Gastrocnemius medialis (tissue), 4 donors: ENCODE data around the gene FGF19. TPM values are rescaled to one million over a fixed set of nuclear protein-coding genes. Genes with fewer than 3 reads are reported as not detected.

Experiments used
- ATAC-seq, 2 donors: fragments of 150-250 bp; one replicate each; pipeline ENCODE4 v1.9.1; 2016
- DNase-seq, 2 donors: peaks; one replicate each; pipeline ENCODE4 v3.0.0-alpha.2; 2019
- H3K27ac ChIP-seq, 4 donors: fragments of 200-600 bp; sonication (generic); 1 replicate in 1 of 4; 2 replicates in 3 of 4; pipeline ENCODE4 v1.5.1; 2016 to 2018; ENCODE audit warnings: mild to moderate bottlenecking in 2 of 4, moderate library complexity in 1 of 4
- H3K27me3 ChIP-seq, 3 donors: fragments of 200-600 bp; sonication (generic) in 2 of 3; 1 replicate in 1 of 3; 2 replicates in 2 of 3; pipeline versions ENCODE4 v1.5.1 to v1.6.0; 2016 to 2019; ENCODE audit warnings: mild to moderate bottlenecking in 1 of 3, moderate library complexity in 1 of 3
- H3K36me3 ChIP-seq, 2 donors: fragments of 200-600 bp; sonication (generic) in 1 of 2; one replicate each; pipeline ENCODE4 v1.5.1; 2017 to 2018
- H3K4me1 ChIP-seq, 2 donors: fragments of 200-600 bp; sonication (generic) in 1 of 2; one replicate each; pipeline ENCODE4 v1.5.1; 2016 to 2017; ENCODE audit warnings: mild to moderate bottlenecking in 2 of 2
- H3K4me3 ChIP-seq, 4 donors: fragments of 200-600 bp; sonication (generic) in 3 of 4; 1 replicate in 1 of 4; 2 replicates in 3 of 4; pipeline ENCODE4 v1.5.1; 2016 to 2019; ENCODE audit warnings: mild to moderate bottlenecking in 2 of 4
- H3K9me3 ChIP-seq, 3 donors: fragments of 200-600 bp; sonication (generic) in 2 of 3; 1 replicate in 1 of 3; 2 replicates in 2 of 3; pipeline ENCODE4 v1.5.1; 2016 to 2019
- POLR2A ChIP-seq, 2 donors: fragments of 450-650 bp; IDR thresholded peaks; one replicate each; pipeline ENCODE4 v1.6.1; 2017; ENCODE audit warnings: antibody characterized with exemption in 2 of 2, mild to moderate bottlenecking in 2 of 2, moderate library complexity in 2 of 2
- in situ Hi-C, 4 donors: fragments of 200-750 bp; cut with MboI; loops; one replicate each; pipeline versions ENCODE4 v1.15.0 to v1.8.0; 2017; ENCODE audit warnings: low sequenced_read_pairs in 4 of 4
- intact Hi-C: fragments of 100-400 bp; cut with DNase I; formaldehyde crosslinking; loops from one replicate; pipeline ENCODE4 v1.15.1; 2023; ENCODE audit warnings: low total_unique reads
- total RNA-seq, 4 donors: library from RNA; depleted of rRNA; stranded (reverse); fragments of >200 nt; gene quantifications; one replicate each; pipeline versions ENCODE4 v1.1.0 to v1.2.3, GENCODE V29; 2016
- TF ChIP-seq, protein P1 (sequence below), 5 experiments: fragments of 450-650 bp in 3 of 5; fragments of 200-600 bp in 2 of 5; sonication (generic) in 2 of 5; IDR thresholded peaks in 4 of 5; conservative IDR thresholded peaks in 1 of 5; 1 replicate in 4 of 5; 2 replicates in 1 of 5; pipeline ENCODE4 v1.5.1; 2016 to 2019; ENCODE audit warnings: antibody characterized with exemption in 5 of 5, mild to moderate bottlenecking in 3 of 5, moderate library complexity in 3 of 5

FGF19 gene
- total RNA-seq, 4 donors from 2014 or later: not detected

DNA sequence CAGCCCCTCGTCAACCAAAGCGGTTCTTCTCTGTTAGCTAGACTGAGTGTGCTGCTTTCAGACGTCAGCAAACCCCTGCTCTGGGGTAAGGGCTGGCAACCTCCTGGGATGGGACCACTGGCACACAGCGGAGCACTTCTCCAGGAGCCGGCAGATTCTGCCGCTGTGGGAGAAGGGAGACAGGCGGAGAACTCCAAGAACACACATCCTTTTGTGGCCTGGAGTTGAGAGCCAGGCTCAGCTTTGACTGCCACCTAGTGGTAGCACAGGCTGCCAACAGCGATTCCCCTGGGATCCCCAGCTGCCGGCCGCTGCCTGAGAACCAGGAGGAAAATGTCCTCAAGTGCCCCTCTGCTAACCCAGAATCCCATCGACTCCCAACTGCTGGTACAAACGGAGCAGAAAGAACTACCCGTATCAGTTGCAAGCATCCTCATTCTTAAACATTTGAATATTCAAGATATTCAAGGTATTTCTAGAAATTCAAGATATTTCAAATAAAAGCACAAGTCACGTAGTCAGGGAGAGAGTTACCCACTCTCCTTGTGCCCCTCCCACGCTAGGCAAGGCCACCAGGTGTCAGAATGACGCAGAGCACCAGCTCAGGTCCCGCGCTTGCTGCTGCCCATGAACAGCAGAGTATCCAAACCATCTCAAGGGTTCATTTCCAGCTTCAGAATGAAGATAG is 33.5 kb downstream of the FGF19 start:
- intact Hi-C loops: no loop called here
- Histone ChIP-seq H3K27me3 (no peaks in the 10 kb centered on the region), H3K9me3 (no peaks in the 10 kb centered on the region), H3K4me3 (no peak overlapping the region), H3K36me3 (peaks cover 0 to 25% of the 10 kb centered on the region in 2 donors), H3K4me1 (peaks cover 21 to 29% of the 10 kb centered on the region in 2 donors), H3K27ac (peak overlapping the region in 1 of 4 donors; percentile 20)
- DNase-seq (peak; percentile 58 to 80), ATAC-seq (peak; percentile 43 to 67)
- in situ Hi-C loops: loop anchor here in 1 of 4 donors (25.0 kb wide), 1 partner anchor 558 kb away; no protein-coding TSS in a partner anchor
- no peak for TF ChIP-seq POLR2A (IDR thresholded peaks at IDR 0.05)
- TF ChIP-seq, protein P1, sequence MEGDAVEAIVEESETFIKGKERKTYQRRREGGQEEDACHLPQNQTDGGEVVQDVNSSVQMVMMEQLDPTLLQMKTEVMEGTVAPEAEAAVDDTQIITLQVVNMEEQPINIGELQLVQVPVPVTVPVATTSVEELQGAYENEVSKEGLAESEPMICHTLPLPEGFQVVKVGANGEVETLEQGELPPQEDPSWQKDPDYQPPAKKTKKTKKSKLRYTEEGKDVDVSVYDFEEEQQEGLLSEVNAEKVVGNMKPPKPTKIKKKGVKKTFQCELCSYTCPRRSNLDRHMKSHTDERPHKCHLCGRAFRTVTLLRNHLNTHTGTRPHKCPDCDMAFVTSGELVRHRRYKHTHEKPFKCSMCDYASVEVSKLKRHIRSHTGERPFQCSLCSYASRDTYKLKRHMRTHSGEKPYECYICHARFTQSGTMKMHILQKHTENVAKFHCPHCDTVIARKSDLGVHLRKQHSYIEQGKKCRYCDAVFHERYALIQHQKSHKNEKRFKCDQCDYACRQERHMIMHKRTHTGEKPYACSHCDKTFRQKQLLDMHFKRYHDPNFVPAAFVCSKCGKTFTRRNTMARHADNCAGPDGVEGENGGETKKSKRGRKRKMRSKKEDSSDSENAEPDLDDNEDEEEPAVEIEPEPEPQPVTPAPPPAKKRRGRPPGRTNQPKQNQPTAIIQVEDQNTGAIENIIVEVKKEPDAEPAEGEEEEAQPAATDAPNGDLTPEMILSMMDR (IDR thresholded peaks at IDR 0.05 in 4 of 5, conservative IDR thresholded peaks at IDR 0.05 in 1 of 5): peak; percentile 78 to 91 (median 80)

DNA sequence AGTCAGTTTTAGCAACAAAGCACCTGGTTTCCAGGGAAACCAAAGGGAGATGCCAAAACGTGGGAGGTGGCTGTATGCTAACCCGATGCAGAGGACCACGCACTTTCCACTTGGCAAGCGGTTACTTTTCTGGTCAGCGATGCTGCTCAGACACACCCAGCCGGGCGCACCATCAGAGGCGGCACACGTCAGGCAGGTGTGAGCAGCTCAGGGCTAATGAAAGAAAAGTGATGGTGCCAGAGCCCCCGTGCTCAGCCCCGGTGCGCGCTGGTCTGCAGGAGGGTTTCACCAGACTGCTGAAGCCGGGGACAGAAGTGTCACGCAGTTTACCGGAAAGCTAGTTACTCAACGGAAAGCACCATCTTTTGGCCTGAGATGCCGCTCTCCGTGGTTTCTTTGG is 34.3 kb downstream of the FGF19 start:
- intact Hi-C loops: no loop called here
- in situ Hi-C loops: loop anchor here in 1 of 4 donors (25.0 kb wide), 1 partner anchor 557 kb away; no protein-coding TSS in a partner anchor
- TF ChIP-seq POLR2A (IDR thresholded peaks at IDR 0.05): no peak
- TF ChIP-seq, protein P1 (IDR thresholded peaks at IDR 0.05 in 4 of 5, conservative IDR thresholded peaks at IDR 0.05 in 1 of 5): no peak
- peaks cover 20 to 25% of the 10 kb centered on the region in 2 donors for H3K4me1 ChIP-seq
- H3K36me3 ChIP-seq: peaks cover 0 to 33% of the 10 kb centered on the region in 2 donors
- DNase-seq: peak in 1 of 2 donors; percentile 9
- ATAC-seq: no peak
- no peaks in the 10 kb centered on the region for H3K27me3 ChIP-seq
- no peak overlapping the region for H3K4me3 ChIP-seq
- H3K9me3 ChIP-seq: no peaks in the 10 kb centered on the region
- no peak overlapping the region for H3K27ac ChIP-seq

DNA sequence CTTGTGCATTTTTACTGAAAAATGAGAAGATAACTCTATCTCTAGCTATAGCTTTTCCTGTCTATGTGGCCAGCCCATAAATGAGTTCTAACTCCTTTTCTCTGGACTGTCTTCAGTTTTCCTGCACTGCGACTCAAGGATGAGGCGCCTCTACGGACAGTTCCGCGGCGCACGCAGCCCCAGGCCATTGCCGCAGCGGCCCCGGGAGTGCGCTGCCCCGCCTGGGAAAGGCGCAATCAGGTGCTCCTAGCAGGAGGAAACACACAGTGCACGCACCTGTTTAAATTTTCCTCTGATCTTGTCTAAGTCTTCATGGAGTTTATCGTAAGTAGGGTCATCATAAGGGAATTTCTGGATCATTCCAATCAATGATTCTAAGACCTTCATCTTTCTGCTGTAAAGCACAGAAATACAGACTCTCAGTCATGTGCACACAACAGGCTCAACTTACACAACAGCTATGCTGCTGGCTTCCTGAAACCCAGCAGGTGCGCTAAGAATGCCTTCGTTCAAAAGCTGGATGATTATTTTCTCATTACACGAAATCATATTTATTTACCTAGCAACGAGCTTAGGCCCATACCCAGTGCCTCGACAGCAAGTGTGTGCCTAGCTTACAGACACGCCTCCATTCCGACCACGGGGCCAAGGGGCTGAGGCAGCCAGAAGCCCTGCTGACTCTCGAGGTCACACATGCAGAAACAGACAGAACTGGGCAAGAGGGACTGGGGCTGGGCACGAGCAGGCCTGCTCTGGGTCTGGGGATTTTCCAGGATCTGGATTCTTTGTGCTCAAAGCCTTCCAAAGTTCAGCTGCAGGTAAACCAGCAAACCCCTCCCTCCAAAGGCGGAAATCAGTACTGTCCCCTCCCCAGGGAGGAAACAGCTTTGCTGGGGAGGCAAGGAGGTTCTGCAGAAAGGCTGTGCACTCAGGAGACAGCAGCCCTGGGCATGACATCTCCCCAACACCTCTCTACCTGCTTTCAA is 35.9 kb downstream of the FGF19 start:
- no peaks in the 10 kb centered on the region for H3K9me3 ChIP-seq
- DNase-seq: peak in 1 of 2 donors; percentile 3
- H3K27me3 ChIP-seq: no peaks in the 10 kb centered on the region
- peaks cover 5 to 9% of the 10 kb centered on the region in 2 donors for H3K4me1 ChIP-seq
- peaks cover 0 to 38% of the 10 kb centered on the region in 2 donors for H3K36me3 ChIP-seq
- TF ChIP-seq, protein P1 (IDR thresholded peaks at IDR 0.05 in 4 of 5, conservative IDR thresholded peaks at IDR 0.05 in 1 of 5): no peak
- TF ChIP-seq POLR2A (IDR thresholded peaks at IDR 0.05): no peak
- ATAC-seq: no peak
- intact Hi-C loops (no loop called here), in situ Hi-C loops (loop anchor here in 1 of 4 donors (25.0 kb wide), 1 partner anchor 556 kb away; no protein-coding TSS in a partner anchor)
- no peak overlapping the region for H3K4me3 ChIP-seq
- H3K27ac ChIP-seq: no peak overlapping the region

DNA sequence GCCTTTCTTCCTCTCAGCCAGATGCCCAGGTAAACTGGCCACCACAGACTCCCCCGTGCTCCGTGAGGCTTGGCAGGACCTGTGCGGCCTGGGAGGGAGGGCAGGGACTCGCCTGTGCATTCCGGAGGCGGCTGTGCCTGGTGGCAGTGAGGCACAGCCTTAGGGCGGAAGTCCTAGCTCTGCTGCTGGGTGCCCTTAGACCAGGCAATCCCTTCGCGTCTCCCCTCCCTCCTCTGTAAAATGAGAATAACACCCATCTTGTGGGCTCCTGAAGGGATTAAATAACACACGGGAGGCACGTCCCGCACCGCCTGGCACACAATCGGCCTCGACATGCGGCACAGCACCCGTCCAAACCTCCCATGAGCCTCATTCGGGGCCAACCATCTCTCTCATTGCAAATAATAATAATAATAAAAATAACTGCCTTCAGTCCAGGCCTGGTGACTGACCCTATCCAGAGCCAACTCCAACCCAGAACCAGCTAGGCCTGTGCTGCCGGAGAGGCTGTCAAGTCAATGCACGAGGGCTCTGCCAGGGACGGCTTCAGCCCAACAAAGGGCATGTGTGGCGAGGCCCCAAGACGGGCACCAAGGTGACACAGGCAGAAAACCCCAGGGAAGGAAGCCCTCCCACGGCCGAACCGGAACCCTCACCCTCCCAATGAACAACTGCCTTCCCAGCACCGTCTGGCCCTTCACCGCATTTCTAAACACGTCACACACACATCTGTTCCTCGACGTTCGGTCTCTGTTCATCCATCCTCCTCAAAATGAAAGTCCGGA is 36.9 kb downstream of the FGF19 start:
- peak in 1 of 2 donors; percentile 6 for DNase-seq
- Histone ChIP-seq H3K27me3 (no peaks in the 10 kb centered on the region), H3K9me3 (no peaks in the 10 kb centered on the region), H3K36me3 (peaks cover 0 to 38% of the 10 kb centered on the region in 2 donors), H3K27ac (no peak overlapping the region), H3K4me3 (no peak overlapping the region), H3K4me1 (peaks cover 4 to 9% of the 10 kb centered on the region in 2 donors)
- intact Hi-C loops (no loop called here), in situ Hi-C loops (loop anchor here in 1 of 4 donors (25.0 kb wide), 1 partner anchor 555 kb away; no protein-coding TSS in a partner anchor)
- TF ChIP-seq, protein P1 (IDR thresholded peaks at IDR 0.05 in 4 of 5, conservative IDR thresholded peaks at IDR 0.05 in 1 of 5): no peak
- TF ChIP-seq POLR2A (IDR thresholded peaks at IDR 0.05): no peak
- no peak for ATAC-seq
